Brain microvascular endothelial cell (primary cell): ENCODE results near the gene UBE2G2.

ENCODE experiments used
- DNase-seq: peaks from one replicate; pipeline ENCODE4 v3.0.0-alpha.2; 2020
- H3K27ac ChIP-seq: fragments of 250-450 bp; sonication (Bioruptor Pico); 2 replicates; pipeline ENCODE4 v1.5.1; 2020; ENCODE audit warnings: mild to moderate bottlenecking, moderate library complexity
- H3K27me3 ChIP-seq: fragments of 250-450 bp; sonication (Bioruptor Pico); replicated peaks from 2 replicates; pipeline ENCODE4 v1.5.1; 2020; ENCODE audit warnings: mild to moderate bottlenecking
- H3K36me3 ChIP-seq: fragments of 250-450 bp; sonication (Bioruptor Pico); replicated peaks from 2 replicates; pipeline ENCODE4 v1.5.1; 2020; ENCODE audit warnings: mild to moderate bottlenecking
- H3K4me3 ChIP-seq: 2 replicates; pipeline ENCODE4 v1.5.1; 2011; ENCODE audit warnings: low read depth, mild to moderate bottlenecking, control low read depth, low read length, moderate library complexity
- CTCF ChIP-seq: IDR thresholded peaks from 2 replicates; pipeline ENCODE4 v1.5.1; 2011; ENCODE audit warnings: low read depth, mild to moderate bottlenecking, moderate library complexity, low read length, control low read depth, inconsistent platforms; ENCODE audit errors: missing control alignments
- in situ Hi-C: cut with HindIII; loops from 2 replicates; pipeline ENCODE4 v1.10.0; 2017; ENCODE audit warnings: low sequenced_read_pairs, low pct_ligation_motif_present

Gene UBE2G2

GRCh38 chr21:44801468-44802395 is at the start of gene UBE2G2:
TSS of gene UBE2G2 (minus strand) at chr21:44801820. CDS start at chr21:44801748, 72 bp downstream.
- peak; percentile 44 for DNase-seq
- Histone ChIP-seq H3K27ac (peak within 1 kb of the TSS; percentile 31), H3K36me3 (peaks cover 24% of the 10 kb centered on the region), H3K27me3 (no peaks in the 10 kb centered on the region), H3K4me3 (peak within 1 kb of the TSS; percentile 86)
- no peak for TF ChIP-seq CTCF
- in situ Hi-C loops: loop anchor here (10.0 kb wide), 1 partner anchor 53 kb away; no protein-coding TSS in a partner anchor

- Histone ChIP-seq H3K36me3 (peaks cover 47% of the 10 kb centered on the region), H3K4me3 (no peak overlapping the region), H3K27ac (no peak overlapping the region), H3K27me3 (no peaks in the 10 kb centered on the region)
- no peak for DNase-seq
- no peak for TF ChIP-seq CTCF
- in situ Hi-C loops: loop anchor here (10.0 kb wide), 1 partner anchor 46 kb away; the partner anchor contains the start of gene UBE2G2
These were observed 49.5 kb upstream of the UBE2G2 start for GRCh38 chr21:44850905-44851657.

- in situ Hi-C loops: loop anchor here (10.0 kb wide), 1 partner anchor 46 kb away; the partner anchor contains the start of gene UBE2G2
- H3K27me3 ChIP-seq: no peaks in the 10 kb centered on the region
- no peak for DNase-seq
- no peak overlapping the region for H3K27ac ChIP-seq
- no peak overlapping the region for H3K4me3 ChIP-seq
- peaks cover 40% of the 10 kb centered on the region for H3K36me3 ChIP-seq
- TF ChIP-seq CTCF: no peak
These were observed 48.7 kb upstream of the UBE2G2 start for GRCh38 chr21:44850208-44850800.

- in situ Hi-C loops: loop anchor here (10.0 kb wide), 1 partner anchor 45 kb away; the partner anchor contains the start of gene UBE2G2
- TF ChIP-seq CTCF: no peak
- Histone ChIP-seq H3K27me3 (peaks cover under 1% of the 10 kb centered on the region), H3K36me3 (peaks cover 34% of the 10 kb centered on the region), H3K4me3 (no peak overlapping the region), H3K27ac (no peak overlapping the region)
- no peak for DNase-seq
These were observed 48.1 kb upstream of the UBE2G2 start for GRCh38 chr21:44849616-44850130.

GRCh38 chr21:44848821-44849521 is 47.4 kb upstream of the UBE2G2 start:
- Histone ChIP-seq H3K27me3 (peaks cover 4% of the 10 kb centered on the region), H3K4me3 (no peak overlapping the region), H3K27ac (no peak overlapping the region), H3K36me3 (peaks cover 28% of the 10 kb centered on the region)
- in situ Hi-C loops: no loop called here
- no peak for DNase-seq
- no peak for TF ChIP-seq CTCF
